ENCODE measurements around the gene CCDC116. TPM values are rescaled to one million over a fixed set of nuclear protein-coding genes. Genes with fewer than 3 reads are reported as not detected.

CCDC116 gene
- total and polyA plus RNA-seq, 10 of the 15 experiments (the other 5 are each of a cell fraction or from before 2014, with no cell fraction given), result 0.04 to 0.18 (median 0.04) TPM; not detected in 6

- TF ChIP-seq E2F8 (IDR thresholded peaks at IDR 0.05; ENCODE audit: low read depth, partially characterized antibody) (no peak), EP300 (IDR thresholded peaks at IDR 0.05; ENCODE audit: borderline replicate concordance in 1 of 2, control insufficient read depth in 1 of 2, low read depth in 2 of 2, low read length in 2 of 2) (no peak), ATF7 (IDR thresholded peaks at IDR 0.05; ENCODE audit: low read depth) (no peak), CBFB (IDR thresholded peaks at IDR 0.05; ENCODE audit: low read depth) (no peak), SRF (IDR thresholded peaks at IDR 0.05; ENCODE audit: low read depth in 2 of 2, low read length in 2 of 2) (no peak), PAX8 (IDR thresholded peaks at IDR 0.05) (no peak), ELK1 (IDR thresholded peaks at IDR 0.05; ENCODE audit: low read depth, low read length) (0 out of 2 replicates have a peak, but pooled peaks have one; percentile 40), ZBTB11 (CRISPR knock-in tag; IDR thresholded peaks at IDR 0.05) (no peak), CEBPB (IDR thresholded peaks at IDR 0.05; ENCODE audit: borderline replicate concordance in 1 of 2, low read depth in 2 of 2, low read length in 2 of 2) (no peak), RUNX3 (IDR thresholded peaks at IDR 0.05; ENCODE audit: low read length) (no peak), ASH2L (IDR thresholded peaks at IDR 0.05; ENCODE audit: borderline replicate concordance, low read depth) (no peak), STAT3 (IDR thresholded peaks at IDR 0.05; ENCODE audit: low read depth, low read length) (no peak), CTCF (IDR thresholded peaks at IDR 0.05 in 2 of 3, conservative IDR thresholded peaks at IDR 0.05 in 1 of 3; ENCODE audit: control insufficient read depth in 2 of 3, extremely low read depth in 1 of 3, insufficient read depth in 1 of 3, low read depth in 3 of 3, low read length in 3 of 3) (peak in 2 of 3 experiments; percentile 21 to 44; a peak in 3 of 6 replicates), RCOR1 (conservative IDR thresholded peaks at IDR 0.05; ENCODE audit: low read depth, low read length) (no peak), NR2F1 (conservative IDR thresholded peaks at IDR 0.05) (peak; percentile 58; the same call in 1 of the 2 replicates), GABPA (IDR thresholded peaks at IDR 0.05; ENCODE audit: low read depth) (no peak), ETV6 (conservative IDR thresholded peaks at IDR 0.05 in 1 of 2, IDR thresholded peaks at IDR 0.05 in 1 of 2; ENCODE audit: borderline replicate concordance in 1 of 2, low read depth in 1 of 2) (no peak), RFX5 (IDR thresholded peaks at IDR 0.05; ENCODE audit: low read depth, low read length) (no peak), BRCA1 (IDR thresholded peaks at IDR 0.05; ENCODE audit: low read depth, low read length) (no peak), NRF1 (conservative IDR thresholded peaks at IDR 0.05; ENCODE audit: low read depth, low read length) (peak; percentile 34; the same call in 1 of the 2 replicates)
Measured at GRCh38 chr22:21657360-21658032, 24.9 kb downstream of the CCDC116 start (continued).
